VCaP (cell line): ENCODE results near the gene FBXO27.

ENCODE experiments used
- H3K27ac ChIP-seq: fragments of 450-650 bp; 2 replicates; pipeline ENCODE4 v1.5.1; 2017
- CTCF ChIP-seq: fragments of 450-650 bp; conservative IDR thresholded peaks from 2 replicates; pipeline ENCODE4 v1.5.1; 2017; ENCODE audit warnings: mild to moderate bottlenecking, moderate library complexity

Gene FBXO27

GRCh38 chr19:39067104-39067503, 34.8 kb upstream of the FBXO27 start:
- no peak for TF ChIP-seq CTCF

GRCh38 chr19:39065928-39066327, 33.6 kb upstream of the FBXO27 start:
- H3K27ac ChIP-seq = no peak overlapping the region
- no peak for TF ChIP-seq CTCF

More at GRCh38 chr19:39067104-39067503, 34.8 kb upstream of the FBXO27 start:
- no peak overlapping the region for H3K27ac ChIP-seq

GRCh38 chr19:39064405-39064804, 32.1 kb upstream of the FBXO27 start:
- H3K27ac ChIP-seq = no peak overlapping the region
- no peak for TF ChIP-seq CTCF

- no peak for TF ChIP-seq CTCF
- H3K27ac ChIP-seq = no peak overlapping the region
Measured at GRCh38 chr19:39060171-39060570, 27.8 kb upstream of the FBXO27 start.

- H3K27ac ChIP-seq = no peak overlapping the region
- TF ChIP-seq CTCF = no peak
Measured at GRCh38 chr19:39059302-39059701, 27.0 kb upstream of the FBXO27 start.

- TF ChIP-seq CTCF = no peak
- no peak overlapping the region for H3K27ac ChIP-seq
Measured at GRCh38 chr19:39057615-39058014, 25.3 kb upstream of the FBXO27 start.

GRCh38 chr19:39054091-39054470, 21.7 kb upstream of the FBXO27 start:
- no peak for TF ChIP-seq CTCF

More at GRCh38 chr19:39054091-39054470, 21.7 kb upstream of the FBXO27 start:
- H3K27ac ChIP-seq = no peak overlapping the region
